Gastrocnemius medialis (tissue), 4 donors: ENCODE results near the gene WDSUB1.

ENCODE experiments used
- CTCF ChIP-seq, 5 experiments: fragments of 450-650 bp in 3 of 5; fragments of 200-600 bp in 2 of 5; sonication (generic) in 2 of 5; IDR thresholded peaks in 4 of 5; conservative IDR thresholded peaks in 1 of 5; 1 replicate in 4 of 5; 2 replicates in 1 of 5; pipeline ENCODE4 v1.5.1; 2016 to 2019; ENCODE audit warnings: antibody characterized with exemption in 5 of 5, mild to moderate bottlenecking in 3 of 5, moderate library complexity in 3 of 5
- POLR2A ChIP-seq, 2 donors: fragments of 450-650 bp; IDR thresholded peaks; one replicate each; pipeline ENCODE4 v1.6.1; 2017; ENCODE audit warnings: antibody characterized with exemption in 2 of 2, mild to moderate bottlenecking in 2 of 2, moderate library complexity in 2 of 2

GRCh38 chr2:159256159-159256558 lies 30.3 kb downstream of the WDSUB1 start:
- TF ChIP-seq POLR2A (IDR thresholded peaks at IDR 0.05) (no peak), CTCF (IDR thresholded peaks at IDR 0.05 in 4 of 5, conservative IDR thresholded peaks at IDR 0.05 in 1 of 5) (no peak)
